RPMI8226 (cell line): ENCODE measurements around the gene CREB5.

Experiments
- DNase-seq: peaks from one replicate; pipeline ENCODE4 v3.0.0-alpha.2; 2015

The CREB5 gene

GRCh38 chr7:28724563-28724962 lies 312.2 kb downstream of the CREB5 start:
- DNase-seq, result no peak

- no peak for DNase-seq
Observed at GRCh38 chr7:28725045-28725642, 312.8 kb downstream of the CREB5 start.

GRCh38 chr7:28725911-28726310 lies 313.6 kb downstream of the CREB5 start:
- DNase-seq, result no peak

- DNase-seq, result no peak
Observed at GRCh38 chr7:28726555-28726954, 314.2 kb downstream of the CREB5 start.

- no peak for DNase-seq
Observed at GRCh38 chr7:28729281-28729680, 317.0 kb downstream of the CREB5 start.

GRCh38 chr7:28729727-28730126 lies 317.4 kb downstream of the CREB5 start:
- DNase-seq, result no peak

GRCh38 chr7:28731092-28731658 lies 318.9 kb downstream of the CREB5 start:
- no peak for DNase-seq

GRCh38 chr7:28732071-28732869 lies 320.0 kb downstream of the CREB5 start:
- no peak for DNase-seq

- no peak for DNase-seq
Observed at GRCh38 chr7:28733035-28733434, 320.7 kb downstream of the CREB5 start.

GRCh38 chr7:28738412-28738811 lies 326.1 kb downstream of the CREB5 start:
- no peak for DNase-seq

GRCh38 chr7:28739128-28739527 lies 326.8 kb downstream of the CREB5 start:
- DNase-seq, result no peak

- DNase-seq, result no peak
Observed at GRCh38 chr7:28739826-28740225, 327.5 kb downstream of the CREB5 start.

GRCh38 chr7:28744951-28745350 lies 332.6 kb downstream of the CREB5 start:
- DNase-seq, result no peak

GRCh38 chr7:28745351-28745750 lies 333.0 kb downstream of the CREB5 start:
- DNase-seq, result no peak

- DNase-seq, result no peak
Observed at GRCh38 chr7:28747404-28747803, 335.1 kb downstream of the CREB5 start.

GRCh38 chr7:28747854-28748253 lies 335.5 kb downstream of the CREB5 start:
- no peak for DNase-seq

- DNase-seq, result no peak
Observed at GRCh38 chr7:28748346-28748745, 336.0 kb downstream of the CREB5 start.

- DNase-seq, result no peak
Observed at GRCh38 chr7:28748933-28749584, 336.7 kb downstream of the CREB5 start.

GRCh38 chr7:28749638-28750037 lies 337.3 kb downstream of the CREB5 start:
- DNase-seq, result no peak

- DNase-seq, result no peak
Observed at GRCh38 chr7:28750981-28751380, 338.7 kb downstream of the CREB5 start.

- DNase-seq, result no peak
Observed at GRCh38 chr7:28753613-28754012, 341.3 kb downstream of the CREB5 start.

GRCh38 chr7:28754027-28754426 lies 341.7 kb downstream of the CREB5 start:
- DNase-seq, result peak; percentile 5

GRCh38 chr7:28754447-28754846 lies 342.1 kb downstream of the CREB5 start:
- no peak for DNase-seq

- DNase-seq, result no peak
Observed at GRCh38 chr7:28755255-28755654, 342.9 kb downstream of the CREB5 start.
